ENCODE results near the gene TBC1D1.
"Not testable (repeated sequence)": the region's sequence is repeated elsewhere in the genome, so short reads cannot be mapped to it uniquely, and the experiment has no call there.

Gene TBC1D1

GRCh38 chr4:37970702-37971101 lies 79.8 kb downstream of the TBC1D1 start:
- no peak for DNase-seq

GRCh38 chr4:37971202-37971601 lies 80.3 kb downstream of the TBC1D1 start:
- no peak for DNase-seq

- DNase-seq: no peak
Observed at GRCh38 chr4:37973441-37973840, 82.6 kb downstream of the TBC1D1 start.

- DNase-seq: not testable (repeated sequence)
Observed at GRCh38 chr4:37975321-37975822, 84.5 kb downstream of the TBC1D1 start.

- DNase-seq: no peak
Observed at GRCh38 chr4:37976507-37976906, 85.6 kb downstream of the TBC1D1 start.

GRCh38 chr4:37976991-37977470 lies 86.1 kb downstream of the TBC1D1 start:
- DNase-seq: no peak

- DNase-seq: no peak
Observed at GRCh38 chr4:37977471-37978247, 86.8 kb downstream of the TBC1D1 start.

- DNase-seq: no peak
Observed at GRCh38 chr4:37978248-37978924, 87.5 kb downstream of the TBC1D1 start.

- DNase-seq: no peak
Observed at GRCh38 chr4:37980246-37980645, 89.4 kb downstream of the TBC1D1 start.

- no peak for DNase-seq
Observed at GRCh38 chr4:37981425-37981824, 90.5 kb downstream of the TBC1D1 start.

- no peak for DNase-seq
Observed at GRCh38 chr4:37981844-37982720, 91.2 kb downstream of the TBC1D1 start.

GRCh38 chr4:37982736-37983135 lies 91.9 kb downstream of the TBC1D1 start:
- no peak for DNase-seq

- no peak for DNase-seq
Observed at GRCh38 chr4:37983951-37984350, 93.1 kb downstream of the TBC1D1 start.

GRCh38 chr4:37985730-37986275 lies 94.9 kb downstream of the TBC1D1 start:
- no peak for DNase-seq

- DNase-seq: no peak
Observed at GRCh38 chr4:37988670-37989069, 97.8 kb downstream of the TBC1D1 start.

- no peak for DNase-seq
Observed at GRCh38 chr4:37989398-37990260, 98.7 kb downstream of the TBC1D1 start.

GRCh38 chr4:37990731-37991245 lies 99.9 kb downstream of the TBC1D1 start:
- DNase-seq: no peak

GRCh38 chr4:37991623-37992410 lies 100.9 kb downstream of the TBC1D1 start:
- no peak for DNase-seq

- no peak for DNase-seq
Observed at GRCh38 chr4:37993806-37994205, 102.9 kb downstream of the TBC1D1 start.

GRCh38 chr4:37994569-37994968 lies 103.7 kb downstream of the TBC1D1 start:
- no peak for DNase-seq

Measured in NCI-H2081 treated with DMSO at 0.1 percent for 48 hours (cell line).